Body of pancreas (tissue), 4 donors: Measurements from ENCODE around the gene HOXC11.

ENCODE experiments used
- POLR2A ChIP-seq, 3 donors: fragments of 450-650 bp; IDR thresholded peaks; one replicate each; pipeline ENCODE4 v1.6.1; 2016; ENCODE audit warnings: antibody characterized with exemption in 3 of 3, mild to moderate bottlenecking in 2 of 3
- TF ChIP-seq, protein P1 (sequence below), 7 experiments: fragments of 450-650 bp in 4 of 7; fragments of 200-600 bp in 3 of 7; sonication (generic) in 3 of 7; IDR thresholded peaks; one replicate each; pipeline ENCODE4 v1.5.1; 2016 to 2019; ENCODE audit warnings: antibody characterized with exemption in 7 of 7

GRCh38 chr12:54004063-54004840 is 31.3 kb downstream of the HOXC11 start:
- TF ChIP-seq, protein P1, sequence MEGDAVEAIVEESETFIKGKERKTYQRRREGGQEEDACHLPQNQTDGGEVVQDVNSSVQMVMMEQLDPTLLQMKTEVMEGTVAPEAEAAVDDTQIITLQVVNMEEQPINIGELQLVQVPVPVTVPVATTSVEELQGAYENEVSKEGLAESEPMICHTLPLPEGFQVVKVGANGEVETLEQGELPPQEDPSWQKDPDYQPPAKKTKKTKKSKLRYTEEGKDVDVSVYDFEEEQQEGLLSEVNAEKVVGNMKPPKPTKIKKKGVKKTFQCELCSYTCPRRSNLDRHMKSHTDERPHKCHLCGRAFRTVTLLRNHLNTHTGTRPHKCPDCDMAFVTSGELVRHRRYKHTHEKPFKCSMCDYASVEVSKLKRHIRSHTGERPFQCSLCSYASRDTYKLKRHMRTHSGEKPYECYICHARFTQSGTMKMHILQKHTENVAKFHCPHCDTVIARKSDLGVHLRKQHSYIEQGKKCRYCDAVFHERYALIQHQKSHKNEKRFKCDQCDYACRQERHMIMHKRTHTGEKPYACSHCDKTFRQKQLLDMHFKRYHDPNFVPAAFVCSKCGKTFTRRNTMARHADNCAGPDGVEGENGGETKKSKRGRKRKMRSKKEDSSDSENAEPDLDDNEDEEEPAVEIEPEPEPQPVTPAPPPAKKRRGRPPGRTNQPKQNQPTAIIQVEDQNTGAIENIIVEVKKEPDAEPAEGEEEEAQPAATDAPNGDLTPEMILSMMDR (IDR thresholded peaks at IDR 0.05): no peak
- no peak for TF ChIP-seq POLR2A (IDR thresholded peaks at IDR 0.05)
